Hepatocyte (in vitro differentiated cells): ENCODE data around the gene NLRP14. TPM values are rescaled to one million over a fixed set of nuclear protein-coding genes. Genes with fewer than 3 reads are reported as not detected.

Experiments used
- DNase-seq: peaks from one replicate; pipeline ENCODE4 v3.0.0-alpha.2; 2016; ENCODE audit warnings: low spot score
- H2AFZ ChIP-seq: fragments of 200-600 bp; sonication (generic); 2 replicates; pipeline ENCODE4 v1.6.0; 2016; ENCODE audit warnings: antibody characterized with exemption, mild to moderate bottlenecking
- H3K27ac ChIP-seq: fragments of 200-600 bp; sonication (generic); 2 replicates; pipeline ENCODE4 v1.5.1; 2016; ENCODE audit warnings: mild to moderate bottlenecking
- H3K27me3 ChIP-seq: fragments of 200-600 bp; sonication (generic); 2 replicates; pipeline ENCODE4 v1.6.1; 2016
- H3K36me3 ChIP-seq: fragments of 200-600 bp; sonication (generic); replicated peaks from 2 replicates; pipeline ENCODE4 v1.5.1; 2016; ENCODE audit warnings: low read depth; ENCODE audit not compliant: insufficient read depth
- H3K4me1 ChIP-seq: fragments of 200-600 bp; sonication (generic); 2 replicates; pipeline ENCODE4 v1.5.1; 2016; ENCODE audit warnings: mild to moderate bottlenecking, moderate library complexity; ENCODE audit not compliant: insufficient read depth
- H3K4me2 ChIP-seq: fragments of 200-600 bp; sonication (generic); 2 replicates; pipeline ENCODE4 v1.6.0; 2016
- H3K4me3 ChIP-seq: fragments of 200-600 bp; sonication (generic); 2 replicates; pipeline ENCODE4 v1.5.1; 2016; ENCODE audit warnings: mild to moderate bottlenecking
- H3K79me2 ChIP-seq: fragments of 200-600 bp; sonication (generic); 2 replicates; pipeline ENCODE4 v1.6.0; 2017; ENCODE audit warnings: mild to moderate bottlenecking
- H3K9me2 ChIP-seq: fragments of 200-600 bp; sonication (generic); replicated peaks from 2 replicates; pipeline ENCODE4 v1.6.0; 2017; ENCODE audit warnings: mild to moderate bottlenecking; ENCODE audit not compliant: insufficient read depth
- H3K9me3 ChIP-seq: fragments of 200-600 bp; sonication (generic); 2 replicates; pipeline ENCODE4 v1.5.1; 2016; ENCODE audit warnings: low read depth, mild to moderate bottlenecking
- H4K20me1 ChIP-seq: fragments of 200-600 bp; sonication (generic); 2 replicates; pipeline ENCODE4 v1.6.0; 2016; ENCODE audit warnings: mild to moderate bottlenecking; ENCODE audit not compliant: insufficient read depth, poor library complexity, severe bottlenecking
- EZH2 ChIP-seq: fragments of 200-600 bp; sonication (generic); IDR thresholded peaks from 2 replicates; pipeline ENCODE4 v1.6.1; 2016; ENCODE audit warnings: antibody characterized with exemption, mild to moderate bottlenecking, borderline replicate concordance
- EZH2phosphoT487 ChIP-seq: fragments of 200-600 bp; sonication (generic); IDR thresholded peaks from one replicate; pipeline ENCODE4 v1.6.1; 2018; ENCODE audit warnings: antibody characterized with exemption, mild to moderate bottlenecking, low read depth, moderate library complexity; ENCODE audit not compliant: unreplicated experiment, severe bottlenecking
- WGBS: methylation state at CpG from one replicate; pipeline ENCODE4 v1.1.6; 2016; ENCODE audit warnings: low lambda C conversion rate; ENCODE audit errors: missing lambda C conversion rate; 5-methylcytosine and 5-hydroxymethylcytosine counted together
- polyA plus RNA-seq: library from polyadenylated mRNA; unstranded; fragments of >200 nt; fragmentation: Nextera tagmentation; extraction: Ambion mirVana; gene quantifications from 2 replicates; pipeline ENCODE4 v1.2.1, GENCODE V29; 2016
- total RNA-seq: library from RNA; depleted of rRNA; stranded (reverse); fragments of >200 nt; gene quantifications from 2 replicates; pipeline ENCODE4 v1.2.3, GENCODE V29; 2014
- TF ChIP-seq, protein P1 (sequence below): fragments of 200-600 bp; sonication (generic); IDR thresholded peaks from 2 replicates; pipeline ENCODE4 v1.5.1; 2016; ENCODE audit warnings: antibody characterized with exemption, mild to moderate bottlenecking; ENCODE audit not compliant: poor library complexity

The NLRP14 gene
- total and polyA plus RNA-seq, 2 experiments from 2014 or later: 0.40 TPM; not detected in 1

DNA sequence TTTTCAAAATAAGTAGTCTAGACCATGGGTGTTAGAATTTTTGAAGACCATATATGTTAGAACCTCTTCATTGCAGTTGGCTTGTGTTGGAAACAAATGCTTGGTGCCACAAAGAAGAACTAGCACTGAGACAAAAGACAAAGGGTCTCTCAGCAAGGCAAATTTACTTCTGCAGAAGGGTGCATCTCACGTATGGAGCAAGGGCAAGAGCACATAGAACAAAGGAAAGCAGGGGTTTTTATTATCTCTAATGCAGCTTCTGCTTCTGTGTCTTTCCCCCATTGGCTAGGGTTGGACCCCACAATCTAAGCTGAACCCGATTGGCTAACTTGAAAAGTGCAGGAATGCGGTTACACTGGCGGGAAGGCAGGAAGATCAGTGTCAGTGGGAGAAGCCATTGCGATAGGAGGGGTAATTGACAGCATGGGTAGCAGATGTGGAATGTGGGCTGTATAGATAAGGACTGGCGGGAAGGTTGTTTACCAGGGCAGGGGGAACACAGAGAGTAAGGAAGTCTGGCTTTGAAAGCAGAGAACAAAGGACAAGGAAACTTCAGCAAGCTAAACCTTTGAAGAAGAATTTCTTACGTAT lies 59.4 kb downstream of the NLRP14 start:
- Histone ChIP-seq H3K36me3 (no peaks in the 10 kb centered on the region), H3K27ac (peak overlapping the region; percentile 86), H3K4me3 (no peak overlapping the region), H4K20me1 (no peaks in the 10 kb centered on the region), H3K9me3 (no peaks in the 10 kb centered on the region), H3K27me3 (no peaks in the 10 kb centered on the region), H2AFZ (no peak overlapping the region), H3K79me2 (no peaks in the 10 kb centered on the region), H3K9me2 (no peaks in the 10 kb centered on the region), H3K4me1 (peaks cover 3% of the 10 kb centered on the region), H3K4me2 (no peak overlapping the region)
- 33% methylated on average over 7 of the region's 7 CpGs for WGBS
- TF ChIP-seq EZH2phosphoT487 (no peak), EZH2 (no peak)
- TF ChIP-seq, protein P1, sequence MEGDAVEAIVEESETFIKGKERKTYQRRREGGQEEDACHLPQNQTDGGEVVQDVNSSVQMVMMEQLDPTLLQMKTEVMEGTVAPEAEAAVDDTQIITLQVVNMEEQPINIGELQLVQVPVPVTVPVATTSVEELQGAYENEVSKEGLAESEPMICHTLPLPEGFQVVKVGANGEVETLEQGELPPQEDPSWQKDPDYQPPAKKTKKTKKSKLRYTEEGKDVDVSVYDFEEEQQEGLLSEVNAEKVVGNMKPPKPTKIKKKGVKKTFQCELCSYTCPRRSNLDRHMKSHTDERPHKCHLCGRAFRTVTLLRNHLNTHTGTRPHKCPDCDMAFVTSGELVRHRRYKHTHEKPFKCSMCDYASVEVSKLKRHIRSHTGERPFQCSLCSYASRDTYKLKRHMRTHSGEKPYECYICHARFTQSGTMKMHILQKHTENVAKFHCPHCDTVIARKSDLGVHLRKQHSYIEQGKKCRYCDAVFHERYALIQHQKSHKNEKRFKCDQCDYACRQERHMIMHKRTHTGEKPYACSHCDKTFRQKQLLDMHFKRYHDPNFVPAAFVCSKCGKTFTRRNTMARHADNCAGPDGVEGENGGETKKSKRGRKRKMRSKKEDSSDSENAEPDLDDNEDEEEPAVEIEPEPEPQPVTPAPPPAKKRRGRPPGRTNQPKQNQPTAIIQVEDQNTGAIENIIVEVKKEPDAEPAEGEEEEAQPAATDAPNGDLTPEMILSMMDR: no peak
- peak; percentile 48 for DNase-seq

DNA sequence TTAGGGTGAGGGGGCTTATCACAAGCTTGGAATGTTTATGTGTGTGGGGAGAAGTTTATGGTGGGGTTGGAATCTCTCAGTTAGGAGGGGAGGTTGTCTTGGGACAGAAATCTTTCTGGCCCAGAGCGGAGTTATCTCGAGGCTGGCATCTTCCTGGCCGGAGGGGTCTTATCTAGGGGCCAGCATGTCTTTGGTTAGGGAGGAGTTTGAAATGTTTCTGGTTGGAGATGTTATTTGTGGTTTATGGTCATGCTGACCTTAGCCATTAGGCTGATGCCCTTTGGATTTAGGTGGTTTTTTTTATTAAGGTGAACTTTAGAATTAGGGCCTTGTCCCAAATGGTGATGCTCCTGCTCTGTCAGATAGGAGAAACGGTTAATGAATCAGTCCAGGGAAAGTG lies 60.6 kb downstream of the NLRP14 start:
- Histone ChIP-seq H3K9me3 (no peaks in the 10 kb centered on the region), H4K20me1 (no peaks in the 10 kb centered on the region), H3K4me1 (peaks cover 3% of the 10 kb centered on the region), H3K27me3 (no peaks in the 10 kb centered on the region), H3K4me3 (no peak overlapping the region), H2AFZ (no peak overlapping the region), H3K9me2 (no peaks in the 10 kb centered on the region), H3K4me2 (no peak overlapping the region), H3K36me3 (no peaks in the 10 kb centered on the region), H3K27ac (no peak overlapping the region), H3K79me2 (no peaks in the 10 kb centered on the region)
- TF ChIP-seq EZH2 (no peak), EZH2phosphoT487 (no peak)
- TF ChIP-seq, protein P1: no peak
- DNase-seq: no peak
- 47% methylated on average over 4 of the region's 4 CpGs for WGBS

DNA sequence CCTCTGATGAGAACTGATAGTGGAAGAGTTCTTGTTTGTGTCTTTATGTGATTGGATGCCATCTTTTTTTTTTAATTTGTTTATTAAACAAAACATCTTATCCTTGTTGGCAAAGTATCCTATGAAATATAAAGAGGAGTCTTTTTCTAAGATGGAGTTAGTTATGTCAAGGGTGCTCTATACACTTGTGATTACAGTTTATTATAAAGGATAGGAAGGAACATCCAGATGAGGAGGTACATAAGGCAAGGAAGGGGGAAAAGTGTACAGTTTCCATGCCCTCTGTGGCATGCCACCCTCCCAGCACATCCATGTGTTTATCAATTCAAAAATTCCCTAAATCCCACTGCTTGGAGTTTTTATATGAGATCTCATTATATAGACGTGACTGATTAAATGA lies 61.2 kb downstream of the NLRP14 start:
- Histone ChIP-seq H3K4me3 (no peak overlapping the region), H3K4me1 (peaks cover 3% of the 10 kb centered on the region), H3K4me2 (no peak overlapping the region), H3K27me3 (no peaks in the 10 kb centered on the region), H4K20me1 (no peaks in the 10 kb centered on the region), H3K27ac (no peak overlapping the region), H3K36me3 (no peaks in the 10 kb centered on the region), H2AFZ (no peak overlapping the region), H3K79me2 (no peaks in the 10 kb centered on the region), H3K9me2 (no peaks in the 10 kb centered on the region), H3K9me3 (no peaks in the 10 kb centered on the region)
- TF ChIP-seq EZH2phosphoT487: no peak
- TF ChIP-seq EZH2: no peak
- TF ChIP-seq, protein P1: no peak
- 4% methylated on average over 1 of the region's 1 CpG for WGBS
- no peak for DNase-seq

DNA sequence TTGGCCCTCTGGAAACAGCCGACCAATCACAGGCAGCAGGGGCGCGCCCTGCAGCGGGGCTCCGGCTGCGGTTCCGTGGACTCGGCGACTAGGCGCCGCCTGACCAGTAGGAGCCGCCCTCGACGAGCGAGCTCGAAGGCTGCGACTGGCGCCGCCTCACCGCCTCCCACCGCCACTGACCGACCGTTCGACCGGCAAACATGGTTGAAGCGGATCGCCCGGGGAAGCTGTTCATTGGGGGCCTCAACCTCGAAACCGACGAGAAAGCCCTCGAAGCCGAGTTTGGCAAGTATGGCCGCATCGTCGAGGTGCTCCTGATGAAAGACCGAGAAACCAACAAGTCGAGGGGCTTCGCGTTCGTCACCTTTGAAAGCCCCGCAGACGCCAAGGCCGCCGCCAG lies 68.6 kb downstream of the NLRP14 start, which contains the start of gene RBMXL2:
Gene RBMXL2 (plus strand): TSS at position 78 of the 400 bp plus-strand sequence. CDS start 123 bp downstream, at position 201.
- Histone ChIP-seq H3K27ac (no peak within 1 kb of the TSS), H3K4me3 (no peak within 1 kb of the TSS), H3K9me3 (no peaks in the 10 kb centered on the region), H3K36me3 (no peaks in the 10 kb centered on the region), H4K20me1 (no peaks in the 10 kb centered on the region), H3K79me2 (no peaks in the 10 kb centered on the region), H3K9me2 (no peaks in the 10 kb centered on the region), H2AFZ (no peak within 1 kb of the TSS), H3K4me1 (no peaks in the 10 kb centered on the region), H3K4me2 (no peak within 1 kb of the TSS), H3K27me3 (no peaks in the 10 kb centered on the region)
- TF ChIP-seq EZH2phosphoT487: no peak
- TF ChIP-seq EZH2: no peak
- TF ChIP-seq, protein P1: no peak
- WGBS: 99% methylated on average over 44 of the region's 45 CpGs
- no peak for DNase-seq
